HG02943 (cell line): Measurements from ENCODE around the gene PCDHGB2.
"Not testable (repeated sequence)": the region's sequence is repeated elsewhere in the genome, so short reads cannot be mapped to it uniquely, and the experiment has no call there.

Experiments
- ATAC-seq: cut with Tn5 transposase; IDR thresholded peaks from one replicate; pipeline ENCODE4 v1.9.1; 2021; ENCODE audit warnings: mild to moderate bottlenecking, low read depth, moderate library complexity; ENCODE audit not compliant: unreplicated experiment

The PCDHGB2 gene

DNA sequence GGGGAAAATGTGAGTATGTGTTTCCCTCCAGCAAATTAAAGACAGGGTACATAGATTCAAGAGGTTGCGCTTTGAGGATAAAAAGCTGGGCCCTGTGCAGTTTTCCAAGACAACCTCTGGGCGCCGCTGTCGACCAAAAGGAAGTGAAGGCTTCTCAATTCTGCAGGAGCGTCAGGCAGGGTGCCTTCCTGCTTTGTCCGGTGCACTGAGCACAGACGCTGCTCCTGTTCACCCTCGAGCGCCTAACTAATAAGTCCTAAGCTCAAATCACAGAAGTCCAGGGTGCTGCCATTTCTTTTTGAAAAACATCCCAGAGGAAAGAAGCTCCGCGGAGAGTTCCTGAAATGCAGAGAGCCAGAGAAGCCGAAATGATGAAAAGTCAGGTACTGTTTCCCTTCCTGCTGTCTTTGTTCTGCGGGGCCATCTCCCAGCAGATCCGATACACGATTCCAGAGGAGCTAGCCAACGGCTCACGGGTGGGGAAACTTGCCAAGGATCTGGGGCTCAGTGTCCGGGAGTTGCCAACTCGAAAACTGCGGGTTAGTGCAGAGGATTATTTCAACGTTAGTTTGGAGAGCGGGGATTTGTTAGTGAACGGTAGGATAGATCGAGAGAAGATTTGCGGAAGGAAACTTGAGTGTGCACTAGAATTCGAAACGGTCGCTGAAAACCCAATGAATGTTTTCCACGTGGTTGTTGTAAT lies 9.7 kb upstream of the PCDHGB2 start, which contains the start of gene PCDHGB1:
TSS of gene PCDHGB1 (plus strand) at position 183 of the 703 bp plus-strand sequence. CDS start at position 345, 162 bp downstream.
- no peak for ATAC-seq

DNA sequence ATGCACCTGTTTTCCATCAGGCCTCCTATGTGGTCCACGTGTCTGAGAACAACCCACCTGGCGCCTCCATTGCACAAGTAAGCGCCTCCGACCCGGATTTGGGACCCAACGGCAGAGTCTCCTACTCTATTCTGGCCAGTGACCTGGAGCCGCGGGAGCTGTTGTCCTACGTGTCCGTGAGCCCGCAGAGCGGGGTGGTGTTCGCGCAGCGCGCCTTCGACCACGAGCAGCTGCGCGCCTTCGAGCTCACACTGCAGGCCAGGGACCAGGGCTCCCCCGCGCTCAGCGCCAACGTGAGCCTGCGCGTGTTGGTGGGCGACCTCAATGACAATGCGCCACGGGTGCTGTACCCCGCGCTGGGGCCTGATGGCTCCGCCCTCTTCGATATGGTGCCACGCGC lies 8.2 kb upstream of the PCDHGB2 start:
- no peak for ATAC-seq

GRCh38 chr5:141354900-141355469 lies 4.8 kb upstream of the PCDHGB2 start, which contains the start of gene PCDHGA4:
Gene PCDHGA4, plus strand, starts transcription at chr5:141355021. Its CDS starts 87 bp downstream, at chr5:141355108.
- ATAC-seq: no peak

DNA sequence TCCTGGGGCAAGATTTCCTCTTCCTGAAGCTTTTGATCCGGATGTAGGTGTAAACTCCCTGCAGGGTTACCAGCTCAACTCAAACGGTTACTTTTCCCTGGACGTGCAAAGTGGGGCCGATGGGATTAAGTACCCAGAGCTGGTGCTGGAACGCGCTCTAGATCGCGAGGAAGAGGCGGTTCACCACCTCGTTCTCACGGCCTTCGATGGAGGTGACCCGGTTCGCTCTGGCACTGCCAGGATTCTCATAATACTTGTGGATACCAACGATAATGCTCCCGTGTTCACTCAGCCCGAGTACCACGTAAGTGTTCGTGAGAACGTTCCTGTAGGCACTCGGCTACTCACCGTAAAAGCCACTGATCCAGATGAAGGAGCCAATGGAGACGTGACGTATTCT lies 4.2 kb upstream of the PCDHGB2 start:
- ATAC-seq: no peak

DNA sequence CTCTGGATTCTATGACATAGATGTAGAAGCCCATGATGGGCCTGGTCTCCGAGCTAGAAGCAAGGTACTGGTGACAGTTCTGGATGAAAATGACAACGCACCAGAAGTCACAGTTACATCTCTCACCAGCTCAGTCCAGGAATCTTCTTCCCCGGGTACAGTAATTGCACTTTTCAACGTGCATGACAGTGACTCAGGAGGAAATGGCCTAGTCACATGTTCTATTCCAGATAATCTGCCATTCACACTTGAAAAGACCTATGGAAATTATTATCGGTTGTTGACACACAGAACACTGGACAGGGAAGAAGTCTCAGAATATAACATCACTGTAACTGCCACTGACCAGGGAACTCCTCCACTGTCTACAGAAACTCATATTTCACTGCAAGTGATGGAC lies 3.7 kb upstream of the PCDHGB2 start:
- no peak for ATAC-seq

GRCh38 chr5:141356950-141357349 lies 2.8 kb upstream of the PCDHGB2 start:
- ATAC-seq: no peak

DNA sequence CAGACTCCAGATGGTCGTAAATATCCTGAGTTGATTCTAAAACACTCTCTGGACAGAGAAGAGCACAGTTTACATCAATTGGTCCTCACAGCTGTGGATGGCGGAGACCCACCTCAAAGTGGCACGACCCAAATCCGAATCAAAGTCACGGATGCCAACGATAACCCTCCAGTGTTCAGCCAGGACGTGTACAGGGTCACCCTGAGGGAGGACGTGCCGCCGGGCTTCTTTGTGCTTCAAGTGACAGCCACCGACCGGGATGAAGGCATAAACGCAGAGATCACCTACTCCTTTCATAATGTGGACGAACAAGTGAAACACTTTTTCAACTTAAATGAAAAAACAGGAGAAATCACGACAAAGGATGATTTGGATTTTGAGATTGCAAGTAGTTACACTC lies 891 bp downstream of the PCDHGB2 start:
- no peak for ATAC-seq

- ATAC-seq: no peak
These were observed 2.9 kb downstream of the PCDHGB2 start for GRCh38 chr5:141362719-141363118.

DNA sequence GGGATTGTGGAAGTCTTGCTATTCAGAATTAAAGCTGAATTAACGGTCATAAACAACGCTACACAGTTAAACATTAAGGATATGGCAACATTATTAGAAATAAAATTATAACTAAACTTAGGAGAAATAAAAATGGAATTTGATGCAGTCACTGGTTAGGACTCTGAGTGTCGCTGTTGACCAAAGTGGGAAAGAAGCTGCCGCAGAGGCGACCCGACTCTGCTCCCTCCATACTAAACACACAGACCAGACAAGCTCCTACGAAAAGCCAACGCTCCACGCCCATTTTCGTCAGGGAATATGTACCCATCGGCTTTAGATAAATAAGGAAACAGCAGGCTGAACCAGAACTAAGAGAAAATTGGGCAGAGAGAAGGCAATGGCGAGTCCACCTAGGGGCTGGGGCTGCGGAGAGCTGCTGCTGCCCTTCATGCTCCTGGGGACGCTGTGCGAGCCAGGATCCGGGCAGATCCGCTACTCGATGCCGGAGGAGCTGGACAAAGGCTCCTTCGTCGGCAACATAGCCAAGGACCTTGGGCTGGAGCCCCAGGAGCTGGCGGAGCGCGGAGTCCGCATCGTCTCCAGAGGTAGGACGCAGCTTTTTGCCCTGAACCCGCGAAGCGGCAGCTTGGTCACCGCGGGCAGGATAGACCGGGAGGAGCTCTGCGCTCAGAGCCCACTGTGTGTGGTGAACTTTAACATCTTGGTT lies 4.3 kb downstream of the PCDHGB2 start, which contains the start of gene PCDHGA5:
TSS of gene PCDHGA5 (plus strand) at position 211 of the 709 bp plus-strand sequence. CDS start at position 380, 169 bp downstream.
- ATAC-seq: no peak

- no peak for ATAC-seq
These were observed 6.5 kb downstream of the PCDHGB2 start for GRCh38 chr5:141366016-141366896.

- no peak for ATAC-seq
These were observed 10.4 kb downstream of the PCDHGB2 start, which contains the start of gene PCDHGB3 for GRCh38 chr5:141369994-141370848. Gene PCDHGB3, plus strand, starts transcription at chr5:141370242. Its CDS starts 153 bp downstream, at chr5:141370395.

DNA sequence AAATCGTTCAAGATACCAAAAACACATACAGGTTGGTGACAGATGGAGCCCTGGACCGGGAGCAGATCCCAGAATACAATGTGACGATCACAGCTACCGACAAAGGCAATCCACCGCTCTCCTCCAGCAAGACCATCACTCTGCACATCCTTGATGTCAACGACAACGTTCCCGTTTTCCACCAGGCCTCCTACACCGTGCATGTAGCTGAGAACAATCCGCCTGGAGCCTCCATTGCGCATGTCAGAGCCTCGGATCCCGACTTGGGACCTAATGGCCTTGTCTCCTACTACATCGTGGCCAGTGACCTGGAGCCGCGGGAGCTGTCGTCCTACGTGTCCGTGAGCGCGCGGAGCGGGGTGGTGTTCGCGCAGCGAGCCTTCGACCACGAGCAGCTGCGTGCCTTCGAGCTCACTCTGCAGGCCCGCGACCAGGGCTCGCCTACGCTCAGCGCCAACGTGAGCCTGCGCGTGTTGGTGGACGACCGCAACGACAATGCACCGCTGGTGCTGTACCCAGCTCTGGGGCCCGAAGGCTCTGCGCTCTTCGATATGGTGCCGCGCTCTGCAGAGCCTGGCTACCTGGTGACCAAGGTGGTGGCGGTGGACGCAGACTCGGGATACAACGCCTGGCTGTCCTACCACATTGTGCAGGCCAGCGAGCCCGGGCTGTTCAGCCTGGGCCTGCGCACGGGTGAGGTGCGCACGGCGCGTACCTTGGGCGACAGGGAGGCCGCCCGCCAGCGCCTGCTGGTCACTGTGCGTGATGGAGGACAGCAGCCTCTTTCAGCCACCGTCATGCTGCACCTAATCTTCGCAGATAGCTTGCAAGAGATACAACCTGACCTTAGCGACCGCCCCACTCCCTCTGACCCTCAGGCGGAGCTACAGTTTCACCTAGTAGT lies 12.0 kb downstream of the PCDHGB2 start:
- no peak for ATAC-seq

GRCh38 chr5:141373673-141374317 lies 14.0 kb downstream of the PCDHGB2 start, which contains the start of gene PCDHGA6:
Gene PCDHGA6, plus strand, starts transcription at chr5:141373891. Its CDS starts 193 bp downstream, at chr5:141374084.
- ATAC-seq: no peak

DNA sequence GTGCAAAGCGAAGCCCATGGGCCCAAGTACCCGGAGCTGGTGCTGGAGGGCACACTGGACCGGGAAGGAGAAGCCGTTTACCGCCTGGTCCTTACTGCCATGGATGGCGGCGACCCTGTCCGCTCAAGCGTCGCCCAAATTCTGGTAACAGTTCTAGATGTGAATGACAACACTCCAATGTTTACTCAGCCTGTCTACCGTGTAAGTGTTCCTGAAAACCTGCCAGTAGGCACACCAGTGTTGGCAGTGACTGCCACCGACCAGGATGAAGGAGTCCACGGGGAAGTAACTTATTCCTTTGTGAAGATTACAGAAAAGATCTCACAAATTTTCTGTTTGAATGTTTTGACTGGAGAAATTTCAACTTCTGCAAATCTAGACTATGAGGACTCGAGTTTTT lies 14.8 kb downstream of the PCDHGB2 start:
- ATAC-seq: no peak

- not testable (repeated sequence) for ATAC-seq
These were observed 15.8 kb downstream of the PCDHGB2 start for GRCh38 chr5:141375444-141376155.

- ATAC-seq: no peak
These were observed 22.9 kb downstream of the PCDHGB2 start, which contains the start of gene PCDHGA7 for GRCh38 chr5:141382469-141383294. Gene PCDHGA7, plus strand, starts transcription at chr5:141382742. Its CDS starts 158 bp downstream, at chr5:141382900.
